ENCODE results near the gene BCL2.

Gene BCL2

DNA sequence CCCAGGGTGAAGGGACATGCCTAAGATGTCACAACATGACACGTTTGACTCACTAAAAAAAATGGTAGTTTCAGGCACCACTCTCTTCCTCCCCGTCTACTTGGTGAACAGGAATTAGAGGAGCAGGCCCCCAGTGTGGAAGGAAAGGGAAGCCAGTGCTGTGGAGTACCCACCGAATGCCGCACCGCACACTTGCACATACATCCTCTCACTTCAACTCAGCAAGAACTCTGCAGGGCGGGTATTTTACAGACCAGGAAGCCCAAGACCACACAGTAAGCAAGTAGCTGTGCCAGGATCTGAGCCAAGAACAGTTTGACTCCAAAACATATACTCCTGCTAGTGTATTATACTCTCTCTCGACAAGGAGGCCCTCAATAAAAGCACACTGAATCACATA, 69.8 kb downstream of the BCL2 start:
- Histone ChIP-seq H3K4me1 (ENCODE audit: insufficient read depth, low read length) (no peaks in the 10 kb centered on the region), H3K27ac (ENCODE audit: low read length) (no peak overlapping the region; the same call in 1 of the 2 replicates), H3K27me3 (ENCODE audit: insufficient read depth, low read length, poor library complexity) (no peaks in the 10 kb centered on the region), H4K20me1 (ENCODE audit: insufficient read depth, low read length) (peaks cover 14% of the 10 kb centered on the region; the same call in 1 of the 2 replicates), H3K4me2 (ENCODE audit: insufficient read depth, low read length) (no peak overlapping the region), H2AFZ (ENCODE audit: low read depth, low read length) (no peak overlapping the region), H3K79me2 (ENCODE audit: insufficient read depth, low read length) (peaks cover 92% of the 10 kb centered on the region), H3K36me3 (ENCODE audit: insufficient read depth, low read length) (peaks cover 41% of the 10 kb centered on the region), H3K9me3 (ENCODE audit: insufficient read depth, low read length, severe bottlenecking) (no peaks in the 10 kb centered on the region), H3K9ac (ENCODE audit: low read depth, low read length) (no peak overlapping the region), H3K4me3 (ENCODE audit: low read depth in 1 of 2, low read length in 2 of 2) (no peak overlapping the region)
- peak; percentile 42; the same call in 1 of the 3 replicates for ATAC-seq (ENCODE audit: insufficient read depth, low read depth)
- no peak for TF ChIP-seq EZH2 (IDR thresholded peaks at IDR 0.05; ENCODE audit: borderline replicate concordance, low read depth, low read length, severe bottlenecking)
- TF ChIP-seq, protein P1, sequence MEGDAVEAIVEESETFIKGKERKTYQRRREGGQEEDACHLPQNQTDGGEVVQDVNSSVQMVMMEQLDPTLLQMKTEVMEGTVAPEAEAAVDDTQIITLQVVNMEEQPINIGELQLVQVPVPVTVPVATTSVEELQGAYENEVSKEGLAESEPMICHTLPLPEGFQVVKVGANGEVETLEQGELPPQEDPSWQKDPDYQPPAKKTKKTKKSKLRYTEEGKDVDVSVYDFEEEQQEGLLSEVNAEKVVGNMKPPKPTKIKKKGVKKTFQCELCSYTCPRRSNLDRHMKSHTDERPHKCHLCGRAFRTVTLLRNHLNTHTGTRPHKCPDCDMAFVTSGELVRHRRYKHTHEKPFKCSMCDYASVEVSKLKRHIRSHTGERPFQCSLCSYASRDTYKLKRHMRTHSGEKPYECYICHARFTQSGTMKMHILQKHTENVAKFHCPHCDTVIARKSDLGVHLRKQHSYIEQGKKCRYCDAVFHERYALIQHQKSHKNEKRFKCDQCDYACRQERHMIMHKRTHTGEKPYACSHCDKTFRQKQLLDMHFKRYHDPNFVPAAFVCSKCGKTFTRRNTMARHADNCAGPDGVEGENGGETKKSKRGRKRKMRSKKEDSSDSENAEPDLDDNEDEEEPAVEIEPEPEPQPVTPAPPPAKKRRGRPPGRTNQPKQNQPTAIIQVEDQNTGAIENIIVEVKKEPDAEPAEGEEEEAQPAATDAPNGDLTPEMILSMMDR (IDR thresholded peaks at IDR 0.05; ENCODE audit: borderline replicate concordance, extremely low read depth, low read length, poor library complexity, severe bottlenecking) = no peak
- no peak for DNase-seq

DNA sequence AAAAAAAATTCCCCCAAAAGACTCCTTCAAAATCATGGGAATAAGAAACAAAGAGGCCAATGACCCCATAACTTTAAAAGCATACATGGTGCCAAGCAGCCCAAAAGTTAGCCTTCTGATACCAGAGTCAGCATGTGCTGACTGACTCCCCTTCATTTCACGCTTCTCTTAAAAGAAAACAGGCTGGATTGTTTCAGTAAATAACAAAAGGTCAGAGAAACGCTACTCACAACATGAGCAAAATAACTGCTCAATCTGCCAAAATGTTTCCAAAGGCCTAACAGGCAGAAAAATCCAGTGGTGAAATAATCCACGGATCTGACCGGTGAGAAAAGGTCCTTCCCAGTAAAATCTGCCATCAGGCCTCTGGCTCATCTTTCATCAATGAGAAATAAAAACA, 71.6 kb downstream of the BCL2 start:
- ATAC-seq (ENCODE audit: insufficient read depth, low read depth) (no peak), DNase-seq (no peak)
- H3K4me3 ChIP-seq (ENCODE audit: low read depth in 1 of 2, low read length in 2 of 2) = no peak overlapping the region
- no peak overlapping the region for H3K9ac ChIP-seq (ENCODE audit: low read depth, low read length)
- H3K79me2 ChIP-seq (ENCODE audit: insufficient read depth, low read length) = peaks cover 91% of the 10 kb centered on the region
- H2AFZ ChIP-seq (ENCODE audit: low read depth, low read length) = no peak overlapping the region
- H3K36me3 ChIP-seq (ENCODE audit: insufficient read depth, low read length) = peaks cover 31% of the 10 kb centered on the region
- TF ChIP-seq, protein P1 (IDR thresholded peaks at IDR 0.05; ENCODE audit: borderline replicate concordance, extremely low read depth, low read length, poor library complexity, severe bottlenecking) = no peak
- no peak for TF ChIP-seq EZH2 (IDR thresholded peaks at IDR 0.05; ENCODE audit: borderline replicate concordance, low read depth, low read length, severe bottlenecking)
- H4K20me1 ChIP-seq (ENCODE audit: insufficient read depth, low read length) = peaks cover 17% of the 10 kb centered on the region; the same call in 1 of the 2 replicates
- no peaks in the 10 kb centered on the region for H3K27me3 ChIP-seq (ENCODE audit: insufficient read depth, low read length, poor library complexity)
- no peak overlapping the region for H3K27ac ChIP-seq (ENCODE audit: low read length)
- no peaks in the 10 kb centered on the region for H3K9me3 ChIP-seq (ENCODE audit: insufficient read depth, low read length, severe bottlenecking)
- H3K4me2 ChIP-seq (ENCODE audit: insufficient read depth, low read length) = no peak overlapping the region
- no peaks in the 10 kb centered on the region for H3K4me1 ChIP-seq (ENCODE audit: insufficient read depth, low read length)

DNA sequence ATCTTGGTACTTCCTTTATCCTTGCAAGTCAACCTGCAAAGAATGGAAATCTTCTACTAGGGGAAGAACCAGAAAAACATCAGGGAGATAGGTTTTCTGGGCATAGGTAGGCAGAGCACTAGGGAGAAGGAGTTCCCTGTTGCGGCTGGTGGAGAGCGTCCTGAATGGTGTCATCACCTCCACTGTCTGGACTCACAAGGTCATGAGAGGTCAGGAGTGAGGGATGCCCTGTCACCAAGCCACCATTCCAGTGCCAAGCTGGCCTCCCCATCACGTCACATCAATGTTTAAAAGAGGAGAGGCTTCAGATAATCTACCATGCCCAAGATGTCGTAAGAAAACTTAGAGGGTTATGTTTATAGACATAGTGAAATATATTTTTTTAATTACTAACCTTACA, 72.1 kb downstream of the BCL2 start:
- Histone ChIP-seq H3K27ac (ENCODE audit: low read length) (peak overlapping the region; percentile 49; the same call in 1 of the 2 replicates), H3K4me1 (ENCODE audit: insufficient read depth, low read length) (no peaks in the 10 kb centered on the region), H3K9me3 (ENCODE audit: insufficient read depth, low read length, severe bottlenecking) (no peaks in the 10 kb centered on the region), H2AFZ (ENCODE audit: low read depth, low read length) (no peak overlapping the region), H4K20me1 (ENCODE audit: insufficient read depth, low read length) (peaks cover 21% of the 10 kb centered on the region; the same call in 1 of the 2 replicates), H3K9ac (ENCODE audit: low read depth, low read length) (no peak overlapping the region), H3K27me3 (ENCODE audit: insufficient read depth, low read length, poor library complexity) (no peaks in the 10 kb centered on the region), H3K4me2 (ENCODE audit: insufficient read depth, low read length) (no peak overlapping the region), H3K4me3 (ENCODE audit: low read depth in 1 of 2, low read length in 2 of 2) (no peak overlapping the region), H3K79me2 (ENCODE audit: insufficient read depth, low read length) (peaks cover 91% of the 10 kb centered on the region), H3K36me3 (ENCODE audit: insufficient read depth, low read length) (peaks cover 30% of the 10 kb centered on the region)
- ATAC-seq (ENCODE audit: insufficient read depth, low read depth) (no peak), DNase-seq (no peak)
- TF ChIP-seq, protein P1 (IDR thresholded peaks at IDR 0.05; ENCODE audit: borderline replicate concordance, extremely low read depth, low read length, poor library complexity, severe bottlenecking) = no peak
- TF ChIP-seq EZH2 (IDR thresholded peaks at IDR 0.05; ENCODE audit: borderline replicate concordance, low read depth, low read length, severe bottlenecking) = no peak
